Uterus (tissue), 2 donors: ENCODE results near the gene HRAS.

Experiments used
- POLR2A ChIP-seq, 2 donors: fragments of 450-650 bp; IDR thresholded peaks; one replicate each; pipeline ENCODE4 v1.6.1; 2016; ENCODE audit warnings: antibody characterized with exemption in 2 of 2, mild to moderate bottlenecking in 1 of 2, moderate library complexity in 1 of 2
- TF ChIP-seq, protein P1 (sequence below), 4 experiments: fragments of 200-600 bp in 2 of 4; fragments of 450-650 bp in 2 of 4; sonication (generic) in 2 of 4; IDR thresholded peaks; one replicate each; pipeline ENCODE4 v1.5.1; 2016 to 2019; ENCODE audit warnings: antibody characterized with exemption in 4 of 4, mild to moderate bottlenecking in 2 of 4, moderate library complexity in 1 of 4

DNA sequence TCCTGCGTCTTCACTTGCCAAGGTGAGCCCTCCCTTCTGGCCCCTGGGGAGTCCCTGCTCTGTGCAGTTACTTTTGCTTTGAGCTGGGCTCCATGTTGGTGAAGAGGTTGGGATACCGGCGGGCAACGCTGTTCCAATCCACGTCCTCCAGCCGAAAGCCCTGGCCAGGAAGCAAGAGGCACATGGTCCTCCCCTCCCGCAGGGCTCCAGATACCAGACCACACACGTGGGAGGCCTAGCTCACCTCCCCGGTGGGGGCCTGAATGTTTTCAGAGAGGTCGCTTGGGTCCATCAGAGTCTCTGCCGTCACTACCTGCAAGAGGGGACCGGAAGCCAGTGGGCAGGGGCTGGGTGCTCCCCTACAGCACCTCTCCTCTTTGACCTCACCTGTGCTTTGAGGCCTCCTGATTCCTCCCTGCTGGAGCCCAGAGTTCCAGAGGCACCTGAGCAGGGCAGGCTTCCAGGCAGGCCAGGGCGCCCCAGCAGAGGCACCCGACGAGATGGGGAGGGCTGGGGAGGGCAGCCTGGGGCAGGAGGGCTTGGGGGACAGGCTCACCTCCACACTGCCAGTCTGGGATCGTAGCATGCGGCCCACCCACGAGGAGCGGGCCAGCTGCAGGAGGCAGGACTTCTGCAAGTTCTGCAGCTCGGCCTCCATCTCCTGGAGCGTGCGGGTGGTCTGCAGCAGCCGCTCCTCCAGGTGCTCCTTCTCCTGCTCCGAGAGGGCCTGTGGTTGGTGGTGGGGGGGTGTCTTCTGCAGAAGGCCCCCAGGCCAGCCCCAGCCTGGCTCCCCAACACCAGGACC, 22.2 kb upstream of the HRAS start:
- TF ChIP-seq, protein P1, sequence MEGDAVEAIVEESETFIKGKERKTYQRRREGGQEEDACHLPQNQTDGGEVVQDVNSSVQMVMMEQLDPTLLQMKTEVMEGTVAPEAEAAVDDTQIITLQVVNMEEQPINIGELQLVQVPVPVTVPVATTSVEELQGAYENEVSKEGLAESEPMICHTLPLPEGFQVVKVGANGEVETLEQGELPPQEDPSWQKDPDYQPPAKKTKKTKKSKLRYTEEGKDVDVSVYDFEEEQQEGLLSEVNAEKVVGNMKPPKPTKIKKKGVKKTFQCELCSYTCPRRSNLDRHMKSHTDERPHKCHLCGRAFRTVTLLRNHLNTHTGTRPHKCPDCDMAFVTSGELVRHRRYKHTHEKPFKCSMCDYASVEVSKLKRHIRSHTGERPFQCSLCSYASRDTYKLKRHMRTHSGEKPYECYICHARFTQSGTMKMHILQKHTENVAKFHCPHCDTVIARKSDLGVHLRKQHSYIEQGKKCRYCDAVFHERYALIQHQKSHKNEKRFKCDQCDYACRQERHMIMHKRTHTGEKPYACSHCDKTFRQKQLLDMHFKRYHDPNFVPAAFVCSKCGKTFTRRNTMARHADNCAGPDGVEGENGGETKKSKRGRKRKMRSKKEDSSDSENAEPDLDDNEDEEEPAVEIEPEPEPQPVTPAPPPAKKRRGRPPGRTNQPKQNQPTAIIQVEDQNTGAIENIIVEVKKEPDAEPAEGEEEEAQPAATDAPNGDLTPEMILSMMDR (IDR thresholded peaks at IDR 0.05), result no peak
- TF ChIP-seq POLR2A (IDR thresholded peaks at IDR 0.05), result no peak
